ENCODE data around the gene TET2.

The TET2 gene

DNA sequence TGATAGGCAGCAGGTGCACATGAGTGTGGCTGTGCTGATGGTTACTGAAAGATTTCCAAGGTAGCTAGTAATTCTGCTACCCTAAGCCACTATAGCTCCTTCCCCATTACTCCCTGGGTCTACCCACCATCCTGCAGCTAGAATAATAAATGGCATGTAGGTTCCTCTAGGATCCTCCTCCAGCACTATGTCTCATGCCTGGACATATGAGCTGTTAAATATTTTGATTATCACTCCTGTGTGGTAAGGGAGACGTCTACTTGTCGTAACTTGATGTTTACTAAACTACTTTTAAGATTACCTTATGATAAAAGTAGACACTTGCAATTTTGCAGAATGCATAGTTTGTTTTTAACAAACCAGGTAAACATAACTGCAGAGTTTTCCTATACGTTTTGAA, 35.5 kb downstream of the TET2 start:
- no peak for DNase-seq (ENCODE audit: low read depth)

DNA sequence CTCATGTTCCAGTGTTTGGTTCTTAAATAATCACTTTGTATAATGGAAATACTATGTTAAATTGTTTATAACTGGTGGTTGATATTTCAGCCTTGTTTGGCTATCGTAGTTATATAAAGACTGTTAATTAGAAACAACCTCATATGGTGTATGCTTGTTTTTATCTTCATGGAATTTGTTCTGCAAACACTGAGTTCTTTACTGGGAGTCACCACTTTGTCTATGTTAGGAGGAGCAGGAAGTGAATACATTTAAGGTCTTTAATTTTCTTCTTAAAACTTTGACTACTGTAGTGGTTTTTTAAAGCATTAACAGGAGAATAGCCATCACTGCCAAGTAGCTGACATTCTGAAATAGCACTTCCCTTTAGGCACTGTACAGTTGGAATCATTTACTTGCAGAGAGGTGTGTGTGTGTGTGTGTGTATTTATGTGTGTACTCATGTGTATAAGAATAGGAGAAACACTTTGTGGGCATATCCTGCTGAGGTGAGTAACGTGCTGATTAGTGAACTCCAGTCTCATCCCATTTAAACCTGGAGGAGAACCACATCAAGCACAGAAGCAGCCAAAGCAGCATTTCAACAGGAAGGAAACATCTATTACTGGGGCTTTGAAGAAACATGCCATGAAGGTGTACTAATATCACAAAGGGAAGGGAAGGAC, 37.8 kb downstream of the TET2 start:
- DNase-seq (ENCODE audit: low read depth): no peak

DNA sequence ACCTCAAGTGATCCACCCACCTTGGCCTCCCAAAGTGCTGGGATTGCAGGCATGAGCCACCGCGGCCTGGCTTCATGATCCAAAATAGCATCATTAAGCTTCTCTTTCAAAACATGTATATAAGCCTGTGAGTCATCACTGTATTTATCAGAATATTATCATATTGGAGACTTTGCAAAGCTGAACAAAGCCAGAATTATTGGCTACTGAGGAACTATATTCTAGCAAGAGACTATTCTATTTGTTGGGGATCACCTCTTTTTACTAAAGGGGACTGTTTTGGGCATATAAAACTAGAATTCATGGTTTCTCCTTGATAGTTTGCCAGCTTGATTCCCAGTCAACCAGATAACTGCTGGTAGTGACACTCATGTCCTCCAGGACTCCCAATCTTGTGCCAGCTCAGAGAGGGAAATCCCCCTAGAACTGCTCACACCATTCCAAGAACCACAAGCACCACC, 40.1 kb downstream of the TET2 start:
- DNase-seq (ENCODE audit: low read depth): no peak

DNA sequence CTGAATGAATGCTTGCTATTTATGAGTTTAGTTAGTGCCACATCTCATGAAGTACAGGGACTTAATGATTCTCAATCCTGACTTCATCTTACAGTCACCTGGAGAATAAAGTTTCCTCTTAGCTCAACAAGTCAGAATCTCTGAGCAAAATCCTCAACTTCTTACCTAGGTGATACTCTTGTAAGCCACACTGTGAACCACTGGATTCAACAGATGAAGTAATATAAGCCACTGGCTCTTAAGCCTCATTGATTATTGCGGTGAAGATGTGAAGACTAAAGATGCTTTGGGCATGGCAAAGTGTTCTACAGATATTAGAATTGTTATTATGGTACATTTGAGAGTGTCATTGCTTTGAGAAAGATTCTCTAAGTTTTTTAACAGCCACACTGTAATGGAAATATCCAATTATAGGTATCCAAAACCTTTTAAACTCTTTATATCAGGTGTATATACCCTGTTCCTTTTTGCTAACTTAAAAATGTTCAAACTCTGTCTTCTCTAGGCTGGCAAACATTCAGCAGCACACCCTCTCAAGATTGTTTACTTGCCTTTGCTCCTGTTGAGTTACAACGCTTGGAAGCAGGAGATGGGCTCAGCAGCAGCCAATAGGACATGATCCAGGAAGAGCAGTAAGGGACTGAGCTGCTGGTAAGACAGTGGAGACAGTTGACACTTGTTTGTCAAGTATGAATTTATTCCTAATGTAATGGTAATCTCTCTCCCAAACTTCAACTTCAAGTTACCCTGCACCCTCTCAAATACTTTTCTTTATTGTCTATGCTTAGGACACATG, 43.4 kb downstream of the TET2 start:
- no peak for DNase-seq (ENCODE audit: low read depth)

DNA sequence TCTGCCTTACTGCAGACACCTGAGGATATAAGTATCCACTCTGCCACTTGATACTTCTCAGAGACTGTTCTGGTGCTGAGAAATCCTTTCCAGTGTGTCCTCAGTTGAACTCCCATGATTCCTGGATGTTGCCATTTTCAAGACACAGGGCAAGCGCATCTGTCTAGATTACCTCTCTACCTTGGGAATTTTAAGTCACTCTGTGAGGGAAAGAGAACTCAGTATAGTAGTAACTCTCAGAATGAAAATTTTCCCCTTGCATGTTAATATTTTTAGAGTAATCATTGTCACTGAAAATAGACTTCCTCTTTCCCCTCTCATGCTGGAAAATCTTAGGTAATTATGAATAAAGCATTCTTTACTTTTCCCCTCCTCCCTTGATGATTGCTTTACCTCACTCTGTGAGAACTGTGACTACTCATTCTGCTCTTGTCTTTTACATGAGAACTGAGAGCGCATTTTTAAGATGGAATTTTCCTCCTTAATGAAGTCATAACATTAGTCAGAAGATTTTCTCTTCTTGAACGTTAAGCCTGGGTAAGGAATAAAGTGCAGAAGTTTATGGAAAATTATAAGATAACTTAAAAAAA, 45.0 kb downstream of the TET2 start:
- DNase-seq (ENCODE audit: low read depth): no peak

DNA sequence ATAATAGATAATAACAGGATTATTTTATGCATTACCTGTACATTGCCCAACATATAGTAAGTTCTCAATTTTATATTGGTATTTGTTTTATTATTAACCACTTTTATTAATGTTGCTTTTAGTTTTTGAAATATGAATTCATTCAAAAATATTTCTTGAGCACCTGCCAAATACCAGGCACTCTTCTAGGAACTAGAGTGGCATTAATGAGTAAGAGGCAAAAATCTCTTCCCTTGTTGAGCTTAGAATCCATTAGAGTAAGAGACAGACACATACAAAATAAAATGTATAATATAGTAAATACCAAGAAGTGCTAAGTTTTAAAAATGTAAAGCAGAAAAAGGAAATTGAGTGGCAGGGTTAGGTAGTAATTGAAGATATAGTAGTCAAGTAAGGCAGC, 45.8 kb downstream of the TET2 start:
- DNase-seq (ENCODE audit: low read depth): no peak

DNA sequence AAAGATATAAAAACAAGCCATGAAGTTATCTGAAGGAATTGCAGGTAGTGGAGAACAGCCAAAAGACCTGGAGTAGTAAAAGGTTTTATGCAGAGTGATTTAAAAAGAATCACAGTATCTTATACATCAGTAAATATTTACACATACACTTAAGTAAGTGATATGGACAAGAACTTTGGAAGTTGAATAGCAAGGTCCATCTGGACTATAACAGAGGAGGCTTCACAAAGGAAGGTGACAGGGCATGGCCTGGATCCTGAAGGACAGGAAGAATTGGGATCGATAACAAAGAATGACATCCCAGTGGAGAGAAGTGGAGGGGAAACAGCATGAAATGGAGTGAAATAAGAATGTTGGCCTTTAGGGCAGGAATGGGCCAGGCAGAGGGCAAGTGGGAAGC, 46.2 kb downstream of the TET2 start:
- no peak for DNase-seq (ENCODE audit: low read depth)

DNA sequence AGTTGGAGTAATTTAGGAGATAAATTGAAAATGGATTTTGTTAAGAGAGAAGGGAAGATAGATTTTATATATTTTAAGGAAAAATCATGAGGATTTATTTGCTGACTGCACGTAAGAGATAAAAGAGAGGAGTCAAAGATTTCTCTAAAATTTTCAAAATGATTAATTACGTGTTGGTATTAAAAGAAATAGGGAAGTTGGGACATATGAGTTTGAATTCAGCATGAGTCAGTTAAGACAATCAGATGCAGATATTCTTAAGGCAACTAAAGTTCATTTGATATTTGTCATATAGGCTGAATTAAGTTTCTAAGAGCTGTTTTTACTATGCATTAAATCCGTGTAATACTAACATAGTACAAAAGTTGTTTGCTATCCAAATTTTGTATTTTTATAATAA, 46.9 kb downstream of the TET2 start:
- DNase-seq (ENCODE audit: low read depth): no peak

DNA sequence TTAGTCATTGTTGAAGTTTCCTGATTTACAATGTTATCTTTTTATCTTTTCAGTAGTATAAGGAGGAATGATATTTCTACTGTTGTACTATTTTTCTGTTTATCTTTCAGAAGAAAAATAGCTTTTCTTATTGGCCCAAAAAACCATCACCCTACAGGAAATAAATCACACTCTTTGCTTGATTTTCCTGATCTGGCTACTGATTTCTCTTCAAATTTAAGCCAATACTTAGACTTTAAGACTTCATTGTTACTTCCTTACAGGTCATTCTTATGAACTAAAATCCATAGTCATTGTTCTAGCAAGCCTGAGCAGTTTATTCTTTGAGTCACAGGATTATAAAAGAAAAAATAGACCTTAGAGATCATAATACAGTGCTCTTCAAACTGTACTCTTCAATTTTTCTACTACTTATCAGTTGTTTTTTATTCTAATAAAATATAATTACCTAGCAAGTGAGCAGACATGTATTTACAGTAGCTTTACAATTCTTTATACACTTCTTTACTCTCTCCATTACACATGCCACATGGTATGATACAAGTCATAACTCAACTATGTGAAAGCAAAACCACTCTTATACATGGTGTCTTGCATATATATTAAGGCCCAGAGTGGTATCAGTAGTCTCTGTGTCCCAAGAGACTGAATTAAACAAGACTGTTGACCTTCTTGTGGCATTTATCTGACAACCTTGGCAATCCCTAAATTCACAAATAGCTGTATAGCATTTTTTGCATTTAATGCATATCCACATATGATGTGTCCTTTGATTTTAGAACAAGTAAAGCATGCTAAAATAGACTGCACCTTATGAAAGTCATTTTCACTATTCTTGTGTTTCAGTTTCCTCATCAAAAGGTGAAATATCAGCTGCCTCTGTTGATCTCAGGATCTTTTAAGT, 47.9 kb downstream of the TET2 start:
- DNase-seq (ENCODE audit: low read depth): no peak

DNA sequence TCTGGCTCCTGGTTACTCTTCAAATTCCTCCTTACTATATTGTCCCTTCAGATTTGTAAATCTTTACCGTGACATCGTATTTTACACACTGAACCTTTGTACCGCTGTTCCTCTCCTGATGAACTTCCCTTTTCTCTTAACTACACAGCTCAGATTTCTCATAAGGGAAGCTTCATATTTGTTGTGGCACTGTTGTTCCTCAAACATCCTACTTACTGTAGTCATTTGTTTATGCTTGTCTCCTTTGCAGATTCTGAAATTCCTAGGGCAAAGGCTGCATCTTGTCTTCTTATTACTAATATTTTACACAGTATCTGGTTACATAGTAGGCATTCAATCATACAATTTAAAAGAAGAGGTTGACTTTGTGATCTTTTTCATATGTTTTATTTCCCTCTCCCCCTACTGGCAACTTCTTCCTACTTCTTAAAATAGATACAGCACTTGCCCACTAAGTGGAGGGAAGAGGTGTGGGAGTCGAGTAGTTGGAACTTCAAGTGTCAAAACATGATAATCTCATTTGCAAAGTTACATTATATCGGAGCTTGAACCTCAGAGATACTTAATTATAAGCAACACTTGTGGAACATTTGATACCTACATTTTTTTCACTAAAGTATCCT, 50.0 kb downstream of the TET2 start:
- no peak for DNase-seq (ENCODE audit: low read depth)

DNA sequence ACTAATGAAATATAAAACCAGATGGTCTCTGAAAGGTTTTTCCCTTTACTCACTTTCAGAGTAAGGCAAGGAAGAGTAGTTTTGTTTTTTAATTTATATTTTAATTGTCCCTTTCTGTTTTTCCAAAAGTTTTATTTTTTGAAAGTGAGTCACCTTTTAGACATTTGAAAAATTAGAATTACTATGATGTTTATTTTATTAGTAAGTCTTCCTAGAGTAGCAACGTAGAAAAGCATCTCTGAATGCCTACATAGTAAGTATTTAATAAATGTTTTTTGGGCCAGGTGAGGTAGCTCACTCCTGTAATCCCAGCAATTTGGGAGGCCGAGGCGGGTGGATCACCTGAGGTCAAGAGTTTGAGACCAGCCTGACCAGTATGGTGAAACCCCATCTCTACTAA, 51.1 kb downstream of the TET2 start:
- DNase-seq (ENCODE audit: low read depth): no peak

DNA sequence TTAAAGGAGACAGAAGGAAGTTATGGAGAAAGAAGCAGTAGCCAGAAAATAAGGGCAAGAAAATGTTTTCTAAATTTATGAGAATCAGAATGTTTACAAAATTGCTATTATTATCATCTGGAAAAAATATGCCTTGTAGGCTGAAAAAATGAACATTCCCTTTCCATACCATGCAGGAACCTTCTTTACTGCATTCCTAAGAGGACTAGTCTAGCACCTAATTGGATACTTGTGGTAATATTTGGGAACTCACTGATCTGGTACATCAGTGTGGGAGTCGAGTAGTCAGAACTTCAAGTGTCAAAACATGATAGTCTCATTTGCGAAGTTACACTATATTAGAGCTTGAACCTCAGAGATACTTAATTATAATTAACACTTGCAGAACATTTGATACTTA, 51.9 kb downstream of the TET2 start:
- no peak for DNase-seq (ENCODE audit: low read depth)

DNA sequence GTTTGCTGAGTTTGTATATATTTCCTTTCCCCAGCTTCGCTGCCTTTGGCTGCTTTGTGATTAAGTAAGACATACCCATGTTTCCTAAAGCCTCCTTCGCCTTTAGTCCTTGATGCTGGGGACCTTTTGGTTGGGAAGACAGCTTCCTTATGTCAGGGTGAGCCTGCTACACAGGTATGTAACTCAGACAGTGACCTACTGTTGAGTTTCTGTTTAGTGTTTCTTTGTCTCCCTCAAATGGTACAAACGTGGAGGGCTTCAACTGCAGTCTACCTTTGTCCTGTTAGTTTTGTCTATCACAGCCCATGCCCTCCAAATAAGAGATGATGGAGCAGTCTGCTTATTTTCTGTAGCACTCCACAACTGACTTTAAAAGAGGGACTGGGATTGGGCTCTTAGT, 59.5 kb downstream of the TET2 start:
- no peak for DNase-seq (ENCODE audit: low read depth)

DNA sequence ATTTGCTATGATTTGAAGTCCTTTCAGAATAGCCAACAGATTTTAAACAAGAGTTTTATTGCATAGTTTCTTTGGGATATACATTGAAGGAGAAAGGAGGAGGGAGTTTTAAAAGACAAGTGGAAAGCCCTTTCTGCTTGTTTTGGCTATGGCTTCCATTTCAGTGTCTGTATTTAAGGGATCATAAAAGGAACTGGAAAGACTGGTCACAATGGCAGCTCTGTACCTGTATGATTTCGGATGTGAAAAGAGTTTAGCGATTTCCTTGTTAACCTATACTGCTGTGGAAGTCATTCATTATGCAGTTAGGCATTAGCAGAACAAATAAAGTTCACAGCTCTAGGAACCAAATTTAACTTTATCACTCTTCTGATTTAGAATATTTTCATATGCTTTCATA, 60.7 kb downstream of the TET2 start:
- DNase-seq (ENCODE audit: low read depth): no peak

DNA sequence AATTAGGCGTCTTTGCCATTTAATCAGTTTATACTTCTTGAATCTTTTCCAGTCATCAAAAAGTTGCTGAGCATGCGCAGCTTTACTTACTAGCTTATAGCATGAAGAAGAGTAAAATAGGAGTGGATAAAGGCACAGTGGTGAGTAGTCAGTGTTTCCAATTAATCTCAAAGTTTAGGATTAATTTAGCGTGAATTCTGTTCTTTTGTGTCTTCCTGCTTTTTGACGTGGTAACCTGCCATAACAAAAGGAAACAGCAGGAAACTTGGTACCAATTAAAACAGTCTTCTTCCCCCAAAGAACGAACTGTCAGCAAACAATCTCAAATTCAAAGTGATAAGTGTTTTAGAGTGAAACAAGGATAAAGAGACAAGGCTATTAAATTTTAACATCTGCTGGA, 61.9 kb downstream of the TET2 start:
- no peak for DNase-seq (ENCODE audit: low read depth)

DNA sequence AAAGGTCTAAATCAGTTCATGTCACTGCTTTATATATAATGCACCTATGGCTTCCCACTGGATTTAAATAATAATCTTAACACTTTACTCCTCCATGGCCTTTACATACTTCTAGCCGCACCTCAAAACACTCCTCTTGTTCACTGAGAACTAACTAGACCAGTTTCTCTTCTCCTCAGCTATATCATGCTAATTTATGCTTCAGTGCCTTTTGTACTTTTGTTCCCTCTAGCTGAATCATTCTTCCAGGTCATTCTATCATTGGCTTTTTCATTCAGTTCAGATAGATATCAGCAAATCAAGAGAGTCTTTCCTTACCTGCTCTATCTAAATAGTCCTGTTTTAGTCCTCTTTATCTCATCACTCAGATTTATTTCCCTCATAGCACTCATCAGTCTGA, 64.2 kb downstream of the TET2 start:
- no peak for DNase-seq (ENCODE audit: low read depth)

DNA sequence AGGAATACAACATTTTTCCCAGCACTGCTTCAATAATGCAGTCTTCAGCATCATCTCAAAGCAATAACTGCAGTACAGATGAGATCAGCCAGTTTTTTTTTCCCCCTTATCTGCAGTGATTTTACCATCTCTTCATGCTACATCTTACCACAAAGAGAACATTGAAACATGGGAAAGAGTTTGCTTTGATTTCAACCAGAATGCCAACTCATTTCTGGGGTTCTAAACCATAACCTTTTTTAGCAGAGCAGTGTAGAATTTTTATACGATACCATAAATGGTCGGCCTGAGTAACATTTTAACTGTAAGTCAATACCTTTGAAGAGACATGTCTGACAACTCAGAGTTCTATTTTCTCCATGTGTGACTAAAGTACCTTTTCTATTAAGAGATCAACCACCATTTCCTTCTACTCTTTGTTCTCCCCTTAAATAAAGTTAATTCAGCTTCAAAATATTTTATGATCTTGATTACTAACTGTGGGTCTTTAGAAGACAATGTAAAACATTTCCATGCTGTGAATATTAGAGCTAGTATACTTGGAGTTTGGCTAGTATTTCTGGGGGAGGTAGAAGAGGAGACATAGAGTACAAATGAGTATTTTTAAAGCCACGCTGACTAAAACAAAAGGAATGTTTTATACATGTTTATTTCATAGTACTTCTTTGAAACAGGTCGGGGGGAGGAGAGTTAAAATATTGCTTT, 69.1 kb downstream of the TET2 start:
- no peak for DNase-seq (ENCODE audit: low read depth)

DNA sequence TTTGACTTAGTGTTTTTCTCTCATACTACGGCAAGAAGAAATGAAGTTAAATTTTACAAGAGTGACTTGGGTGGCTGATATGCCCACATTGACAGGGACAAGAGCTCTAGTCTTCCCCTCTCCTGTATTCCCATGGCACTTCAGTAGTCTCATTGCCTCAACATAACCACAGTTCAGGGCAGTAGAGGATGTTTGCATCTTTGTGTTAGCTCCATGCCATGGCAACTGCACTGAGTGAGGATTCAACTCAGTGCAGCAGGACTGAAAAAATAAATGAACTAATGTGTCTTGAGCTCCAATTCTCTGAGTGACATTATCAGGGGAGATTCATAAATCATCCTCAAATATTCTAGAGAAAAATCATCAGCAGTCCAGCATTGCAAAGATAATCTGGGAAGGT, 78.8 kb downstream of the TET2 start:
- no peak for DNase-seq (ENCODE audit: low read depth)

DNA sequence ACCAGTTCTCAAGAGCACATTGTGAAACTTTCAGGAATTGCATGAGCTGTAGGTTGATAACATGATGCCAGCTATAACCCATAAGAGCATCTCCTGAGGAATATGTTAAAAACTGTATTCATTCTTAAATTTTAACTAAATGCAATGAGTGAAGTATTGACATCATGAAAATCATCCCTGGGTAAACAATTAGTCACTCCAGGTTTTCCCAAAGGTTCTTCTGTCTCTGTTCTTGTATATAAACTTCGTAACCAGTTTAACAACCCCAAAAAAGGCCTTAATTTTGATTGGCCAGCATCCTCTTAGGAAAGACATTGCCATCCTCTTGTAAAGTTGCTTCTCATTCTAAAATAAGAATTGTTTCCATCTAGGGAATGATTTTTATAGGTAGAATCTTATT, 80.4 kb downstream of the TET2 start:
- DNase-seq (ENCODE audit: low read depth): no peak

DNA sequence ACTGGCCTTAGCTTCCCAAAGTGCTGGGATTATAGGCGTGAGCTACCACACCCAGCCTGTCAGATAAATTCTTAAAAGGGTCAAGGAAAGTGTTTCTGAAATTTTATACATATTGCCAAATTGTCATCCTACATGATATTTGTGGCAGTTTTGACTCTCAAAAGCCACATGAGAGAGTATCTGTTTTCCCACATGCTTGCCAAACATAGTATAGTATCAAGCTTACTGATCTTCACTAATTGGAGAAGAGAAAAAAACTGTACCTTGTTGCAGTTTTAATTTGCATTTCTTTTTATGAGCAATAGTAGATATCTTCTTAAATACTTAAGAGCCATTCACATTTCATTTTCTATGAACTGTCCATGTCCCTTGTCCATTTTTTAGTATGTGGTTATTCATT, 83.6 kb downstream of the TET2 start:
- no peak for DNase-seq (ENCODE audit: low read depth)

DNA sequence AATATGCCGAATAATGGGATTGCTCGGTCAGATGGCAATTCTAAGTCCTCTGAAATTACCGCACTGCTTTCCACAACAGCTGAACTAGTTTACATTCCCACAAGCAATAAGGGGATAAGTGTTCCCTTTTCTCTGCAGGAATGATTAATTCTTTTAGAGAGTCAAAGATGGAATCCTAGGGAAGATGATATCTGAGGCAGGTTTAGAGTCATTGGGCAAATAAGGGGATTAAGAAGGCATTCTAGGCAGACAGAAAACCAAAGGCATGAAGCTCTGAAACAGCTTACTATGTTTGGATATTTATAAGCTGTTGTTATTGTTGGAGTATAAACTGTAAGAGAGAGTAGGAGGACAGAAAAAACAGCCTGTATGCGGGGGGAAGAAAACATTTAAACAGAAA, 85.7 kb downstream of the TET2 start:
- DNase-seq (ENCODE audit: low read depth): no peak
